ENCODE results near the gene ANKEF1.
A peak's percentile ranks its signal among the peaks of the same experiment; 100 is the strongest.

Gene ANKEF1

GRCh38 chr20:10060226-10060625 lies 25.4 kb downstream of the ANKEF1 start:
- Histone ChIP-seq H3K36me3 (ENCODE audit: control insufficient read depth, low read length) (no peaks in the 10 kb centered on the region), H4K20me1 (ENCODE audit: control insufficient read depth, insufficient read depth, low read depth, low read length) (no peaks in the 10 kb centered on the region), H3F3A (ENCODE audit: control insufficient read depth, insufficient read depth) (no peaks in the 10 kb centered on the region), H3K9me2 (replicated peaks; ENCODE audit: control insufficient read depth, low read length) (no peaks in the 10 kb centered on the region), H3K4me1 (ENCODE audit: control insufficient read depth, low read length) (peaks cover 29% of the 10 kb centered on the region), H3K4me2 (ENCODE audit: low read length) (peak overlapping the region; percentile 53), H3K79me2 (ENCODE audit: control insufficient read depth, low read length) (no peaks in the 10 kb centered on the region), H3K4me3 (ENCODE audit: low read length) (peak overlapping the region; percentile 25), H3K9me3 (ENCODE audit: control insufficient read depth, insufficient read depth, low read length) (no peaks in the 10 kb centered on the region), H3K27ac (ENCODE audit: low read depth, low read length) (no peak overlapping the region), H3K27me3 (ENCODE audit: control insufficient read depth, low read length) (peaks cover 28% of the 10 kb centered on the region)
- TF ChIP-seq CTCF (IDR thresholded peaks at IDR 0.05; ENCODE audit: low read depth, low read length, poor library complexity, severe bottlenecking) (no peak), EZH2phosphoT487 (IDR thresholded peaks at IDR 0.05; ENCODE audit: borderline replicate concordance, low read length) (no peak)

GRCh38 chr20:10061641-10062040 lies 26.9 kb downstream of the ANKEF1 start:
- Histone ChIP-seq H3F3A (ENCODE audit: control insufficient read depth, insufficient read depth) (no peaks in the 10 kb centered on the region), H3K4me2 (ENCODE audit: low read length) (no peak overlapping the region), H3K36me3 (ENCODE audit: control insufficient read depth, low read length) (no peaks in the 10 kb centered on the region), H3K4me1 (ENCODE audit: control insufficient read depth, low read length) (peaks cover 29% of the 10 kb centered on the region), H3K9me3 (ENCODE audit: control insufficient read depth, insufficient read depth, low read length) (no peaks in the 10 kb centered on the region), H3K4me3 (ENCODE audit: low read length) (no peak overlapping the region), H4K20me1 (ENCODE audit: control insufficient read depth, insufficient read depth, low read depth, low read length) (no peaks in the 10 kb centered on the region), H3K9me2 (replicated peaks; ENCODE audit: control insufficient read depth, low read length) (no peaks in the 10 kb centered on the region), H3K27ac (ENCODE audit: low read depth, low read length) (no peak overlapping the region), H3K27me3 (ENCODE audit: control insufficient read depth, low read length) (peaks cover 28% of the 10 kb centered on the region), H3K79me2 (ENCODE audit: control insufficient read depth, low read length) (no peaks in the 10 kb centered on the region)
- TF ChIP-seq CTCF (IDR thresholded peaks at IDR 0.05; ENCODE audit: low read depth, low read length, poor library complexity, severe bottlenecking) = no peak
- TF ChIP-seq EZH2phosphoT487 (IDR thresholded peaks at IDR 0.05; ENCODE audit: borderline replicate concordance, low read length) = no peak

- Histone ChIP-seq H3K9me3 (ENCODE audit: control insufficient read depth, insufficient read depth, low read length) (no peaks in the 10 kb centered on the region), H3K27me3 (ENCODE audit: control insufficient read depth, low read length) (peaks cover 33% of the 10 kb centered on the region), H3K36me3 (ENCODE audit: control insufficient read depth, low read length) (no peaks in the 10 kb centered on the region), H3K4me2 (ENCODE audit: low read length) (no peak overlapping the region), H4K20me1 (ENCODE audit: control insufficient read depth, insufficient read depth, low read depth, low read length) (no peaks in the 10 kb centered on the region), H3K79me2 (ENCODE audit: control insufficient read depth, low read length) (no peaks in the 10 kb centered on the region), H3K27ac (ENCODE audit: low read depth, low read length) (no peak overlapping the region), H3K4me1 (ENCODE audit: control insufficient read depth, low read length) (peaks cover 29% of the 10 kb centered on the region), H3K4me3 (ENCODE audit: low read length) (no peak overlapping the region), H3K9me2 (replicated peaks; ENCODE audit: control insufficient read depth, low read length) (no peaks in the 10 kb centered on the region), H3F3A (ENCODE audit: control insufficient read depth, insufficient read depth) (no peaks in the 10 kb centered on the region)
- TF ChIP-seq CTCF (IDR thresholded peaks at IDR 0.05; ENCODE audit: low read depth, low read length, poor library complexity, severe bottlenecking) = no peak
Measured at GRCh38 chr20:10063482-10063881, 28.7 kb downstream of the ANKEF1 start.

GRCh38 chr20:10064611-10065010 lies 29.8 kb downstream of the ANKEF1 start:
- H4K20me1 ChIP-seq (ENCODE audit: control insufficient read depth, insufficient read depth, low read depth, low read length) = no peaks in the 10 kb centered on the region
- no peaks in the 10 kb centered on the region for H3K36me3 ChIP-seq (ENCODE audit: control insufficient read depth, low read length)
- no peak overlapping the region for H3K4me2 ChIP-seq (ENCODE audit: low read length)
- H3F3A ChIP-seq (ENCODE audit: control insufficient read depth, insufficient read depth) = no peaks in the 10 kb centered on the region
- no peaks in the 10 kb centered on the region for H3K9me2 ChIP-seq (replicated peaks; ENCODE audit: control insufficient read depth, low read length)
- H3K27ac ChIP-seq (ENCODE audit: low read depth, low read length) = no peak overlapping the region
- H3K4me3 ChIP-seq (ENCODE audit: low read length) = no peak overlapping the region
- no peaks in the 10 kb centered on the region for H3K9me3 ChIP-seq (ENCODE audit: control insufficient read depth, insufficient read depth, low read length)
- peaks cover 25% of the 10 kb centered on the region for H3K27me3 ChIP-seq (ENCODE audit: control insufficient read depth, low read length)
- no peaks in the 10 kb centered on the region for H3K79me2 ChIP-seq (ENCODE audit: control insufficient read depth, low read length)
- no peak for TF ChIP-seq CTCF (IDR thresholded peaks at IDR 0.05; ENCODE audit: low read depth, low read length, poor library complexity, severe bottlenecking)
- H3K4me1 ChIP-seq (ENCODE audit: control insufficient read depth, low read length) = peaks cover 24% of the 10 kb centered on the region
